Activated CD8-positive, alpha-beta memory T cell treated with anti-CD3 and anti-CD28 coated beads for 4 hours (primary cell): Measurements from ENCODE around the gene ARF1.
"Not testable (repeated sequence)": the region's sequence is repeated elsewhere in the genome, so short reads cannot be mapped to it uniquely, and the experiment has no call there.

Experiments used
- DNase-seq, 2 donors: peaks; one replicate each; pipeline ENCODE4 v3.0.0-alpha.2; 2020; ENCODE audit warnings: low read depth in 2 of 2

The ARF1 gene

DNA sequence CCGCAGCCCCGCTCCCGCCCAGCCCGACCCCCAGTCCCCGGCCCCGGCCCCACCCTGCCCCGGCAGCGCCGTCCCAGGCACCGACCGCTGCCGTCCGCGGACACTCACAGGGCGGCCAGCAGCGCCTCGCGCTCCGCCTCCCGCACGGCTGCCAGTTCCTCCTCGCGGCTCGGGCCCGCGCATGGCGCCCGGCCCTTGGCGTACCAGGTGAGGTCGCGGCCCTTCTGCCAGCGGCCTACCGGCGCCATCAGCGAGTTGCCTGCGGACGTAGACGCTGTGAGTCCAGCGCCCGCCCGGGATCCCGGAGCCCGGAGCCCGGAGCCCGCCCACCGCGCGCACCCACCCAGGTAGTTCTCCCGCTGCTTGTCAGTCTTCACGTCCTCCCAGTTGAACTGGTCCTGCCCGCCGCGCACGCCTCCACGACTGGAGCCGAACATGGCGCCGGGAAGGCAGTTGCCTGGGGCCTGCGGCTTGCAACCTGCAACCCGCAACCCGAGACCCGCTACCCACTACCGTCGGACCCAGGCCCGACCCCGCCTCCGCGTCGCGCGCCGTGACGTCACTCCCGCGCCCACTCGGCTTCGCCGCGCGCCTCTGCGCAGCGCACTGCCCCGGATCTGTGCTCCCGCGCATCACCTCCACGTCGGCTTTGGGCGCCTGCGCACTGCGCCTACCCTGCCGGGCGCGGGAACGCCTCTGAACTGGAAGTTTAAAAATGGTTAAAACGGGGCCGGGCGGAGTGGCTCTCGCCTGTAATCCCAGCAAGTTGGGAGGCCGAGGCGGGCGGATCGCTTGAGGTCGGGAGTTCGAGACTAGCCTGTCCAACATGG, 20.5 kb downstream of the ARF1 start, which contains the start of gene C1orf35:
Gene C1orf35 (minus strand): TSS at position 535 of the 830 bp plus-strand sequence. CDS start 98 bp downstream, at position 437.
- peak; percentile 88 for DNase-seq

DNA sequence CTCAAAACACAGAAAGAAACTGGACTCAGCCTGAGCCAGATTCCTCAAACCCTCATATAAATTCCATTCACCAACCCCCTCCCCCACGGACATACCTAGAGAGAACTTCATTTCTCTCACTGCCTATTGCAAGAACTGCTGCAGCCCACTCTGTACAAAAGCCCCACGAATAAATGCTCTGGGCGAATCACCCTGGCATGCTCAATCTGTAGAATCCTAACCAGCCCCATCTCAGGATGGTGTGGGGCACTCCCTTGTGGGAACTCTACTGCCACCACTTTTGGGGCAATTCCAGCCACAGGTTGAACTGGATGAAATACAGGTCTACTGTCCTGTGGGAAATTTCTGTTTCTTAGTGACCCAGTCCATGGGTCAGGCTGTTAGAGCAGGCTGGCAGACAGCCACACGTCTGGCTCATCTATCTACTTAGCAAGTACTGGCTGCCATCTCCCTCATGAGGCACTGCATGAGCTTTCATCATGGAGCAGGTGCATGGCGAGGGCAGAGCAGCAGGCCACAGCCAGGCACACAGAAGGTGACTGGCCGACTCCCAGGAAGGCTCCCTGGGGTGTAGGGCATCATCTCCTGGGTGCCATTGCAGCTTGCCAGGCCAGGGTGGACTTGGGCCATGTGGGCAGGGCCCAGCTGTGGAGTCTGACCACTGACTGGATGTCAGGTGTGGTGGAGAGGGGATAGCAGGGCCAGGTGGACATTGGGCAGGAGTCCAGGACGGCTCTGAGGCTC, 22.2 kb downstream of the ARF1 start:
- no peak for DNase-seq

DNA sequence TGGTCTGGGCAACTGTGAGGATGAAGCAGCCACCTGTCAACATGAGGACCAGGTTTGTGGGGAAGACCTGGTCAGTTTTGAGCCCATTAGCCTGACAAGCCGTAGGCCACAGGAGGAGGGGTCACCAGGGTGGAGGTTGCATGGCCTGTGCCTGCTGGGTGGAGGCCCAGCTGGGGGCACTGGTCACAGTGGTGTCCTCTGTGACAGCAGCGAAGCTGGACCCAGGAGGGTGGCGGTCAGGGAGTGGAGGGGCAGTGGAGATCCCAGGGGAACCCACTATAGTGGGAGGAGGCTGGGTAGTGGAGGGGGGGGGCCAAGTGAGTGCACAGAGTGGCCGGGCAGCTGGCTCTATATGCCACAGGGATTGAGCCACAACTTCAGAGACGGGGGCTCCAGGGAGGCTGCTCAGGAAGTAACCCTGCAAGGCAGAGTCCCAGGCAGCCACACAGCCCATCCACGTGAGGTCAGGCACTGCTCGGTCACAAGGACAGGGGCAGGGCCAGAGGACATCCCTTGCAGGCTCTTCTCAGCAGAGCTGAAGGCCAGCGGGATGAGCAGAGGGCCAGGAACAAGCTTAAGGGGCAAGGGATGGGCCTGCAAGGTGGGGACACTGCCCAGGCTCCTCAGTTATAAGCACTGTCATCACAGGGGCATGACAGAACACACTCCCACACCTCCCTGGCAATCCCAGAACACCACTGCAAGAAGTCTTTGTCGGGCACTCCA, 22.9 kb downstream of the ARF1 start:
- no peak for DNase-seq

DNA sequence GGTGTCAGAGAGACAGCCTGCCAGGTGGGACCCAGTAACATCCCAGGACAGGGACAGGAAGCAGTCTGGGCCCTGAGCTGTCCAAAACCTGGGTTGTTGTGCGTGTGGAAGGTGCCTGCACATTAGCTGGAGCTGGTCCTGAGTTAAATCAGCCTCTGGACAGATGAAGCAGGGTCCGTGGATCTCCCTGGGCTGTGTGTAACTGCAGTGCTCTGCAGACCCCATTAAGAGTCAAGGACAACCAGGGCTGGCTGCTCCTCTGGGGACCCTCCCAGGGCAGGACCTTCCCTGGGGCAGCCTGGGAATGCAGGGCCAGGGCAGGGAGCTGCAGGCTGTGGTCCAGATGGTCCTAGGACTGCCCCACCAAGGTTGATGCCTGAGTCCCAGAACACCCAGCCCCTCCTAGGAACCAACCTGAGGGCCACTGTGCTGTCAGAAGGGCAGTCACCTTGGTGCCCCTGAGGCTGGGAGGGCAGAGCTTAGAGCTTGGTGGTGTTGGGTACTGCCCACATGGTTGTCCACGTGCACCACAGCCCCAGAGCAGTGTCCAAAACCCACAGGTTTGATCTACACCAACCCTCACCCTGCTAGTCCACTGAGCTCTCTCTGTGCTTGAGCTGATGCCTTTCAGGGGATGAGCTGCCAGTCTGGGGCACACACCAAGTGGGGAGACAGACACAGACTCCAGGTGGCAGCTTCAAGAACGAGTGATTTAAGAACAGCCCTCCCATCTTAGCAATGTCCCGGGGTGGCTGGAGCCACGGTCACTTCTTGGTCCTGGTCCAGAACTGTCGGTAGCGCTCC, 23.7 kb downstream of the ARF1 start:
- no peak for DNase-seq

DNA sequence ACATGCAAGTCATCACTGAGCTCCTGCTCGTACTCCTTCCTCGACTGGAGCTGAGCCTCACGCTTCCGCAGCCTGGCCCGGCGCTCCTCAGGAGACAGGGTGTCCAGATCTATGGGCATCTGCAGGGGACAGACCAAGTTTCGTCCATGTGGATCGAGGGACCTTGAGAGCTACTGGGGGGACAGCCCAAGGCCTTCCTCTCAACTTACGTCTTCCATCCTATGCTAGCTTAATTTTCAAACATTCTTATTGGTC, 24.2 kb downstream of the ARF1 start:
- DNase-seq = no peak

DNA sequence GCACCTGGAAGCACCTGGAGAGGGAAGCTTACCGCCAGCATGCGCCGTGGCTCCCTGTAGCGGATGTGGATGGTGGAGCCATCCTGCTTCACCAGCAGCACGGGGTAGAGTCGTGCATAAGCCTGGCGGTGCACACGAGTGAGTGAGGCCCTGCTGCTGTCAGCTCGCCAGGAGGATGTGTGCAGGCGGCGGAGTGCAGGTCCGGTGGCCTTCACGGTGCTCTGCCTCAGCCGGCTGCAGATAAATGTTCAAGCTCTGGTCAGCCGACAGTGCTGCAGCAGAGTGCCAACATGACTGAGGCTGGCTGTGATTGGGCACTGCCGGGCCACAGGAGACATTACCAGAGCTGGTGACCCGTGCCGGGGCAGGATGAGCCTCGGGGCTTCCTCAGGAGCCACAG, 25.1 kb downstream of the ARF1 start:
- DNase-seq = no peak

DNA sequence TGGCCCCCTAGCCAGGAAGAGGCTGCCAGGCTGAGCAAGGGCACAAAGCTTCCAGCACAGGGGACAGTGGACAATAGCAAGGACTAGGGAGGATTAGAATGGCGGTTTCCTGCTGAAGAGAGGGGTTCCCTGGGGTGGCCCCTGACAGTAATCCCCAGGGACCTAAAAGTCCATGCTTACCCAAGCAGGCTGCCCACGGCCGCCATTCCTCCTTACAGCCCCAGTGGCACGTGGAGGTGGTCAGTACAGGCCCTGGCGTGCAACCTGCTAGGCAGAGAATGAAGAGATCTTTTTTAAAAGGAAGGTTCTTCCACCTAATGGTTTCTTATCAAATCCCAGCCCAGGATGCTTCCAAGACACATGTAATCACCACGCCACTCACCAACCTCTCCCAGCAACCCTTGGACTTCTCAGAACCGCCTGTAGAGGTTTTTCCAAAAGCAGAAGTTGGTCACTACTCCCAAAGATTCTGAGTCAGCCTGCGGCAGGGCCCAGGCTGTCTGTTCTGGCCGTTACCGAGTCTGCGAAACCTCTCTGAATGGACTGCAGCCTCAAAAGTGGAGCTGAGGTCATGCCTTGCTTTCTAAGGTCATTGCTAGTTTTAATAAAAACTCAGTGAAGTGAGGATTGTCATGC, 25.7 kb downstream of the ARF1 start:
- no peak for DNase-seq

DNA sequence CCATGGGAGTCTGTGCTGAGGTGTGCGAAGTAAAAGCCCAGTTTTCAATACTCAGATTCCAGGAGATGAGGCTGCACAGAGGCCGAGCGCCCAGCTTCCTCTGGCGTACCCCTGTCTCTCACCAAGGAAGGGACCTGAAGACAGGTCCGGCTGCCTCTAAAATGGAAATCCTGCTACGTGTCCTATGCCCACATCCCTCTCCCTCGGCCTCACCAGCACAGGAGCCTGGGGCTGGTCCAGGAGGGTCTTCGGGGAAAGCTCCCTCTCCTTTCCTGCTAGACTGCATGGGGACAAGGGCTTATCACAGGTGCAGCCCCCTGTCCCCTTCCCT, 26.2 kb downstream of the ARF1 start:
- no peak for DNase-seq

DNA sequence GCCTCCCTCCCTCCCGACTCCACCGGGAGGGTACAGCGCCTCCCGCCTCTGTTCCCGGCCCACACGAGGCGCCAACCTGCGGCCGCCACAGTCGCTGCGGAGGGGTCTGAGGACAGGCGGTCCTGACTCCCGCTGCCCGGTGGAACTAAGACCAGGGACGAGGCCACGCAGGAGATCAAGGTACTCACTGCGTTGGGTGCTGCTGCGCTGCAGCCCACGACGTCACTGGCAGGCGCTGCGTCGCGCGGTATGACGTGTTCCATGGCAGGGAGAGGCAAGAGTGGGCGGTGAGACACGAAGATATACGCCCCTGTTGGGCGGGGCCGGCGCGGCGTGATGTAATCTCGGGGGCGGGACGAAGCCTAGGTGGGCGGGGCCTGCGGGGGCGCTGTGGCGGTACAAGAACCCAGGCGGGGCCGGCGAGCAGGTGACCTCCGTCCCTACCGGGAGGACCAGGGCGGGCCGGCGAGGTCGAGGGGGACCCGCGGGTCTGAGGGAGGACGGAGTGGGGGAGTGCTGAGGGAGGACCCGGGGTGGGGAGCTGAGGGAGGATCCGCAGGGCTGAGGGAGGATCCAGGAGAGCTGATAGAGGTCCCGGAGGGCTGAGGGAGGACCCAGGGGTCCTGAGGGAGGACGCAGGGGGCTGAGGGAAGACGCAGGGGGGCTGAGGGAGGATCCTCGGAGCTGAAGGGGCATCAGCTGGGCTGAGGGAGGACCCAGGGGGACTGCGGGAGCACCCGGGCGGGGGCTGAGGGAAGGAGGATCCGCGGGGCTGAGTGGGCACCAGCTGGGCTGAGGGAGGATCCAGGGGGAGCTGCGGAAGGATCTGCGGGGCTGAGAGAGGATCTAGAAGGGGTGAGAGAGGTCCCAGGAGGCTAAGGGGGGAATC, 26.8 kb downstream of the ARF1 start, which contains the start of gene MRPL55:
Gene MRPL55 (minus strand): TSS at position 227 of the 889 bp plus-strand sequence. CDS start 1,039 bp downstream, outside the sequence.
- peak; percentile 94 to 98 for DNase-seq

DNA sequence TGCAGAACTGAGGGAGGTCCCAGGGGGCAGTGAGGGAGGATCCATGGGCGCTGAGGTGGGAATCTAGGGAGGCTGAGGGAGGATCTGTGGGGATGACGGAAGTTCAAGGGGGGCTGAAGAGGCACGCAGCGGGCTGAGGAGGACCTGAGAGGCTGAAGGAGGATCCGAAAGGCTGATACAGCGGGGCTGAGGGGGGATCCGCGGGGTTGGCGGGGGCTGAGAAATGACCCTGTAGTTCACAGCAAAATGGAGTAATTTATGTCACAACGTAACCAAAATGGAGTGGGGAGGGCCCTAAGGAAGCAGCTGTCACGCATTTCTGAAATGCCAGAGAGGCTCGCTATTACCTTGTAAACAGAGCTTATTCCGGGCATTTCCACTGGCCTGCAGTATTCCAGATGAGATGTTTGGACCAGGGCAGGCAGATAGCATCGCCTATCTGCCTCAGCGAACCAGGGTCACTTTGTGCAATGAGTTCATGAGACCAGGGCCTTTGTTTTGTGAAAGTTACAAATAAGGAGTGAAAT, 27.5 kb downstream of the ARF1 start:
- DNase-seq = no peak

DNA sequence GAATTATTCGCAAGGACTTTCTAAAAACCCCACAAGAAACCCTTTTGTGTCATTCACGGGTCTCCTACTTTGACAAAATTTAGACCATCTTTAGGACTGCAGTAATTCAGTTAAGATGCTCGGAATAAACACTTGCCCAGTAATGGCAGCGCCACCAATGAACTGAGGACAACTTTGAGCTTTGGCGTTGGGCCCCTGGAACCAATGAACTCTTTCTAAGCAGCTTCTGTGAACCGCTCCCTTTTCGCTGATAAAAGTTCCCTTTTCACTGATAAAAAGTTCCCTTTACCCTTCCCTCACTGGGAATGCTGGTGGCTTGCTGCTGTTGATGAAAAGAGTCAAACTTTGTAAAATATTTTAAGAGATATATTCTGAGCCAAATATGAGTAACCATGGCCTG, 28.0 kb downstream of the ARF1 start:
- no peak for DNase-seq

DNA sequence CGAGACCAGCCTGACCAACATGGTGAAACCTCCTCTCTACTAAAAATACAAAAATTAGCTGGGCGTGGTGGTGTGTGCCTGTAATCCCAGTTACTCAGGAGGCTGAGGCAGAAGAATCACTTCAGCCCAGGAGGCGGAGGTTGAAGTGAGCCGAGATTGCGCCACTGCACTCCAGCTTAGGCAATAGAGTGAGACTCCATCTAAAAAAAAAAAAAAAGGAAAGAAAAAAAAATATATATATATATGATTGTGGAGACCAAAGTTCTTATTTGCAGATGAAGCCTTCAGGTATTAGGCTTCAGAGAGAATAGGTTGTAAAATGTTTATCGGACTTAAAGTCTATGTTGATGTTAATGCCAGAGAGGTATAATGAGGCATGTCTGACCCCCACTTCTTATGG, 28.8 kb downstream of the ARF1 start:
- not testable (repeated sequence) for DNase-seq

DNA sequence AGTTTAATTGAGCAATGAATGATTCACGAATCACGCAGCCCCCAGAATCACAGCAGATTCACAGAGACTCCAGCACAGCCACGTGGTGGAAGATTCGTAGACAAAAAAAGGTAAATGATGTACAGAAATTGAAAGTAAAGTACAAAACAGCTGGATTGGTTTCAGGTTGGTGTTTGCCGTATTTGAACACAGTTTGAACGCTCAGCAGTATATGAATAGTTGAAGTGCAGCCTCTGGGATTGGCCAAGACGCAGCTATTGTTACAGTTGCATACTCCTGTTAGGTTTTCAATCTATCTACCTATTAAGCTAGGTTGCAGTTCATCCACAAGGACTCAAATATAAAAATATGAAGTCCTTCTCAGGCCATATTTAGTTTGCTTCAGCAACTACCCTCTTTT, 29.7 kb downstream of the ARF1 start:
- DNase-seq = no peak

DNA sequence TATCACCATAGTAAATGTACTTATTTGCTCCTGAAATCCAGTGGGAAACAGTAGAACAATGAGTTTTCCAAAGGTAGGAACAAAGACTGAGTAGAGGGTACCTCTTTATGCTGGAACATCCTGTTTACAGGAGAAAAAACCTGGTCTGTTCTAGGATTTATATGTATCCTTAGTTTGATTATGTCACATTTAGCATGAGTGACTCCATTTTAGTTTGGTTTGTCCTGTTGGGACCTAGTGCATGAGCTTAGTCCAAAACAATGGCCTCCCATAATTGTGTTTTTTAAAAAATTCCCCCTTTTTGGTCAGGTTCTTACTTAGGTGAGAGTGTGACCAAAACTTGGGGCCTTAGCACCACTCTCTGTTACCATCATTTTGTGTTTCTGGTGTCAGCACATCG, 30.1 kb downstream of the ARF1 start:
- DNase-seq = no peak

DNA sequence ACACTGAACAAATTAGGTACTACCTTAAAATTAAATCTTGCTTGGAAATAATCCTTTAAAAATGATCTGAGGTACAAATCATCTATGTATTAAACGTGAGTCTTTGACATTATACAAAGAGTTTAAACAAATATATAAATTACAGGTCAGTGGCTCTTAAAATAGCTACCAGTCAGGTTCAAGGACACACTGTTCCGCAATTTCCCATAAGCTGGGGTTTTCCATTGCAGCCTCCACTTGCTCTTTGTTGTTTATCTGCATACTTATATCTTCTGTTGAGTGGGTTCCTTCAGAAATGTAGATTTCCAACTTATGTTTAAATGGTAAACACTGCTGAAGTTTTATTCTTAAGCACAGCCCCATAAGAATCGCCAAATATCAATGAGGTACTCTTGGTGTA, 32.3 kb downstream of the ARF1 start:
- DNase-seq = no peak

DNA sequence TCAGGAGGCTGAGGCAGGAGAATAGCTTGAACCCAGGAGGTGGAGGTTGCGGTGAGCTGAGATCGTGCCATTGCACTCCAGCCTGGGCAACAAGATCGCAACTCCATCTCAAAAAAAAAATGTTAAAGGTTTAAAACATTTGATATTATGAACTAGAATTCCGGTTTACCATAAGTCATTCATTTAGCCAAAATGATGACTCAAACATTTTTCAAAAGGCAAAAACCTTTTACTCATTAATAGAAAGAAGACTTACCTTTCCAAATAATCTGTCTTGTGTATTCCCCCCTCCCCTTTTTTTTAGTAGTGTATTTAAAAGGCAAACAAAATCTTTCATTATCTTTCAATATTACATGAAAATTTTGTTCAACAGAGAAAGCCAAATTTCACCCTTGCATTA, 34.8 kb downstream of the ARF1 start:
- DNase-seq = no peak

DNA sequence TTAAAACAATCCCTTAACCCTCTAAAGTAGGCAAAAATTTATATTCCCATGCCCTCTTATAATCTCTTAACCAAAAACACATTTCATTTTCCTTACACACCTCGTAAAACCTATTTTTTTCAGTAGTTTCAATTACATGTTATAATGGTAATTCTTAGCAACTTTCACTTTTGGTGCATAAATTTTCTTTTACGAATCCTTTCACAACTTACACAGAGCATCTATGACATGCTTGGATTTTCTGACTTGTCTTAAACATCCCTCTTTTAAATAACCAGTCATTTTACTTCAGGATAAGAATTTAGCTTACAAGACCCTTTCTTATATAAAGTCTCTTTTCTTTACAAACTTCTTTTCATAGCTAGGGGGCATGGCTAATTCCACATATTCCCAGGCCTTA, 35.5 kb downstream of the ARF1 start:
- no peak for DNase-seq

DNA sequence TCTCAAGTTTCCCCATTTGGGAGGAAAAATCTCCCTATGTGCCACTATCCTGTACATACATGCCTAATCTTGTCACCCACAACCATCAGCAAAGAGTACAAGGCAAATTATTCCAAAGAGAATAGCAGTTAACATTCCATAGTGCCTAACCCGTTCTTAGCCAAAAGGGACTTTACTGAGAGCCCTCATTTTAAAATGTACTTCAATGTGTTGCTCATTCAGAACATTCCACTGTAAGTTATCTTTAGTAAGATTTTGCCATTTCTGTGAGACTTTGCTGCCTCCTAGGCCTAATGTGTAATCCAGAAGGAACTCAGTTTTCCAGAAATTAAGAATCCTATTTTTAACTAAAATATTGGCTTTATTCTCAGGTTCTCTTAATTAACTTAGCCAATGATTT, 37.8 kb downstream of the ARF1 start:
- no peak for DNase-seq

DNA sequence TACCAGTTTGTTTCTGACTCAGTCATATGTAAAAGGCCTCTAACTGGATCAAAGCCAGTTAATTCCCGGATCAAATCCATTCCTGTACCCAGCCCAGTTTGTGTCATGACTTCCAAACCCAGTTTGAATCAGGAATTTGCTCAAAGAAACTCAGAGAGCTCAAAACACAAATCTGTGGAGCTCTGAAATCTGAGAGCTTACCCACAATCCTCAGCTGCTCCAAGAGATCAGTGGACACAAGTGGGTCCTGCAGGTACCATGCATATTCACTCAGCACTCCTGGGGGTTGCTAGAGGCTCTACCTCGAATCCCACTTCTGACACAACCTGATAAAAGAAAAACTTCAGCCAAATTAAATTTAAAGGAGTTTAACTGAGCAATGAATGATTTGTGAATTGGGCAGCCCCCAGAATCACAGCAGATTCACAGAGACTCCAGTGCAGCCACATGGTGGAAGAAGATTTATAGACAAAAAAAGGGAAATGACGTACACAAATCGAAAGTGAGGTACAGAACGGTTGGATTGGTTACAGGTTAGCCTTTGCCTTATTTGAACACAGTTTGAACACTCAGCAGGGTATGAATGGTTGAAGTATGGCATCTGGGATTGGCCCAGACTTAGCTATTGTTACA, 38.5 kb downstream of the ARF1 start:
- no peak for DNase-seq
